HEK293T (cell line): Measurements from ENCODE around the gene TIRAP.

ENCODE experiments used
- ARNT ChIP-seq: fragments of 450-650 bp; IDR thresholded peaks from 2 replicates; pipeline ENCODE4 v1.6.1; 2017; ENCODE audit warnings: mild to moderate bottlenecking
- BHLHE40 ChIP-seq: fragments of 450-650 bp; IDR thresholded peaks from 2 replicates; pipeline ENCODE4 v1.6.1; 2016; ENCODE audit warnings: mild to moderate bottlenecking, moderate library complexity, borderline replicate concordance
- CTBP1 ChIP-seq: fragments of 450-650 bp; IDR thresholded peaks from 2 replicates; pipeline ENCODE4 v1.6.1; 2016; ENCODE audit warnings: borderline replicate concordance
- FOXA1 ChIP-seq: fragments of 450-650 bp; IDR thresholded peaks from 2 replicates; pipeline ENCODE4 v1.6.1; 2016; ENCODE audit warnings: mild to moderate bottlenecking
- FOXK2 ChIP-seq: fragments of 450-650 bp; IDR thresholded peaks from 2 replicates; pipeline ENCODE4 v1.6.1; 2016; ENCODE audit warnings: mild to moderate bottlenecking
- FOXM1 ChIP-seq: fragments of 450-650 bp; IDR thresholded peaks from 2 replicates; pipeline ENCODE4 v1.6.1; 2017; ENCODE audit warnings: mild to moderate bottlenecking, borderline replicate concordance
- HDGF ChIP-seq: fragments of 450-650 bp; IDR thresholded peaks from 2 replicates; pipeline ENCODE4 v1.6.1; 2017; ENCODE audit warnings: antibody characterized with exemption, borderline replicate concordance
- PKNOX1 ChIP-seq: fragments of 450-650 bp; IDR thresholded peaks from 2 replicates; pipeline ENCODE4 v1.6.1; 2016
- SP1 ChIP-seq: fragments of 450-650 bp; IDR thresholded peaks from 2 replicates; pipeline ENCODE4 v1.6.1; 2017
- SUZ12 ChIP-seq: fragments of 450-650 bp; IDR thresholded peaks from 2 replicates; pipeline ENCODE4 v1.6.1; 2016; ENCODE audit warnings: mild to moderate bottlenecking
- TARDBP ChIP-seq: fragments of 450-650 bp; IDR thresholded peaks from 2 replicates; pipeline ENCODE4 v1.6.1; 2016

GRCh38 chr11:126328938-126329643, 46.2 kb downstream of the TIRAP start:
- TF ChIP-seq FOXM1 (no peak), FOXK2 (no peak), BHLHE40 (no peak), HDGF (no peak), CTBP1 (no peak), SUZ12 (no peak), TARDBP (no peak), PKNOX1 (no peak), ARNT (no peak), FOXA1 (no peak), SP1 (no peak)
